ENCODE results near the gene TAAR1.

GRCh38 chr6:132643547-132643946, 15.4 kb downstream of the TAAR1 start:
- no peak for TF ChIP-seq REST (IDR thresholded peaks at IDR 0.05; ENCODE audit: low read depth, low read length)
- TF ChIP-seq CTCF (IDR thresholded peaks at IDR 0.05 in 2 of 3, conservative IDR thresholded peaks at IDR 0.05 in 1 of 3; ENCODE audit: control insufficient read depth in 2 of 3, extremely low read depth in 1 of 3, insufficient read depth in 1 of 3, low read depth in 3 of 3, low read length in 3 of 3) = no peak
- TF ChIP-seq RAD21 (IDR thresholded peaks at IDR 0.05; ENCODE audit: insufficient read depth, low read depth, low read length) = no peak
- TF ChIP-seq SMAD1 (IDR thresholded peaks at IDR 0.05; ENCODE audit: low read depth, partially characterized antibody) = no peak
- no peak for TF ChIP-seq CBFB (IDR thresholded peaks at IDR 0.05; ENCODE audit: low read depth)
- TF ChIP-seq EGR1 (IDR thresholded peaks at IDR 0.05; ENCODE audit: borderline replicate concordance in 1 of 2, low read depth in 2 of 2, low read length in 2 of 2) = no peak
- TF ChIP-seq STAT1 (conservative IDR thresholded peaks at IDR 0.05) = no peak
